CD14-positive monocyte (primary cell): ENCODE results near the gene CAV2. TPM values are rescaled to one million over a fixed set of nuclear protein-coding genes. Genes with fewer than 3 reads are reported as not detected.

Experiments used
- DNase-seq, 3 donors: peaks; one replicate each; pipeline ENCODE4 v3.0.0-alpha.2; 2011 to 2022
- H2AFZ ChIP-seq: 2 replicates; pipeline ENCODE4 v1.6.0; 2012; ENCODE audit warnings: mild to moderate bottlenecking, low read depth, low read length, inconsistent platforms; ENCODE audit not compliant: insufficient read depth, poor library complexity, severe bottlenecking
- H3K27ac ChIP-seq, 2 donors: 1 replicate in 1 of 2; 2 replicates in 1 of 2; pipeline ENCODE4 v1.5.1; 2012 to 2013; ENCODE audit warnings: low read length in 2 of 2, control low read depth in 1 of 2, inconsistent platforms in 1 of 2, low read depth in 1 of 2, mild to moderate bottlenecking in 1 of 2
- H3K27me3 ChIP-seq, 2 donors: one replicate each; pipeline versions ENCODE4 v1.6.0 to v1.6.1; 2011 to 2013; ENCODE audit warnings: low read length in 2 of 2; ENCODE audit not compliant: control insufficient read depth in 2 of 2, insufficient read depth in 2 of 2
- H3K36me3 ChIP-seq, 2 donors: replicated peaks in 1 of 2; 1 replicate in 1 of 2; 2 replicates in 1 of 2; pipeline versions ENCODE4 v1.5.1 to v1.6.1; 2012 to 2013; ENCODE audit warnings: low read length in 2 of 2, control low read depth in 1 of 2, inconsistent platforms in 1 of 2, mild to moderate bottlenecking in 1 of 2; ENCODE audit not compliant: insufficient read depth in 2 of 2, control insufficient read depth in 1 of 2
- H3K4me1 ChIP-seq, 2 donors: 1 replicate in 1 of 2; 2 replicates in 1 of 2; pipeline versions ENCODE4 v1.5.1 to v1.6.1; 2012 to 2013; ENCODE audit warnings: low read length in 2 of 2, control low read depth in 1 of 2, inconsistent platforms in 1 of 2, mild to moderate bottlenecking in 1 of 2, moderate library complexity in 1 of 2; ENCODE audit not compliant: insufficient read depth in 2 of 2, control insufficient read depth in 1 of 2
- H3K4me2 ChIP-seq: replicated peaks from 2 replicates; pipeline ENCODE3; 2012; ENCODE audit warnings: low read length, moderate library complexity, mild to moderate bottlenecking; ENCODE audit not compliant: poor library complexity, severe bottlenecking; ENCODE audit errors: extremely low read depth
- H3K4me3 ChIP-seq, 3 experiments: fragments of 200-600 bp in 1 of 3; sonication (generic) in 1 of 3; replicated peaks in 1 of 3; 1 replicate in 2 of 3; 2 replicates in 1 of 3; pipeline ENCODE4 v1.5.1; 2011 to 2013; ENCODE audit warnings: low read length in 3 of 3, mild to moderate bottlenecking in 3 of 3, control low read depth in 2 of 3, low read depth in 2 of 3, inconsistent platforms in 1 of 3, moderate library complexity in 1 of 3
- H3K79me2 ChIP-seq: 2 replicates; pipeline ENCODE4 v1.6.0; 2012; ENCODE audit warnings: mild to moderate bottlenecking, control low read depth, inconsistent platforms, low read length, moderate library complexity; ENCODE audit not compliant: insufficient read depth
- H3K9ac ChIP-seq: 2 replicates; pipeline ENCODE4 v1.6.0; 2017; ENCODE audit warnings: low read length, mild to moderate bottlenecking; ENCODE audit not compliant: insufficient read depth, poor library complexity, severe bottlenecking
- H3K9me3 ChIP-seq, 2 donors: replicated peaks in 1 of 2; 1 replicate in 1 of 2; 2 replicates in 1 of 2; pipeline versions ENCODE4 v1.5.1 to v1.6.1; 2012 to 2013; ENCODE audit warnings: low read length in 2 of 2, control low read depth in 1 of 2; ENCODE audit not compliant: control insufficient read depth in 1 of 2, insufficient read depth in 1 of 2
- H4K20me1 ChIP-seq: 2 replicates; pipeline ENCODE4 v1.6.0; 2012; ENCODE audit warnings: mild to moderate bottlenecking, low read length, control low read depth, moderate library complexity; ENCODE audit not compliant: insufficient read depth
- H3K27ac Mint-ChIP-seq, 7 donors: one replicate each; pipeline ENCODE4 v1.8.0; 2020; ENCODE audit warnings: mild to moderate bottlenecking in 7 of 7, mixed read lengths in 7 of 7, moderate library complexity in 6 of 7, inconsistent platforms in 2 of 7
- H3K27me3 Mint-ChIP-seq, 3 donors: one replicate each; pipeline ENCODE4 v1.8.0; 2021 to 2022; ENCODE audit warnings: low read depth in 3 of 3, mild to moderate bottlenecking in 3 of 3, mixed read lengths in 3 of 3, moderate library complexity in 3 of 3, inconsistent platforms in 1 of 3
- H3K36me3 Mint-ChIP-seq, 2 donors: one replicate each; pipeline ENCODE4 v1.8.0; 2020; ENCODE audit warnings: mixed read lengths in 2 of 2, inconsistent platforms in 1 of 2, mild to moderate bottlenecking in 1 of 2
- H3K4me1 Mint-ChIP-seq: one replicate; pipeline ENCODE4 v1.8.0; 2020; ENCODE audit warnings: mild to moderate bottlenecking, mixed read lengths
- H3K4me3 Mint-ChIP-seq, 2 donors: one replicate each; pipeline ENCODE4 v1.8.0; 2020; ENCODE audit warnings: mild to moderate bottlenecking in 2 of 2, mixed read lengths in 2 of 2, moderate library complexity in 1 of 2
- H3K9me3 Mint-ChIP-seq, 7 donors: one replicate each; pipeline ENCODE4 v1.8.0; 2020 to 2022; ENCODE audit warnings: mixed read lengths in 7 of 7, mild to moderate bottlenecking in 6 of 7, moderate library complexity in 6 of 7, inconsistent platforms in 2 of 7
- CTCF ChIP-seq: fragments of 200-600 bp; IDR thresholded peaks from one replicate; pipeline ENCODE4 v1.8.0; 2022; ENCODE audit warnings: antibody characterized with exemption, mild to moderate bottlenecking
- WGBS: methylation state at CpG from one replicate; pipeline ENCODE4 v1.1.5; 2013; ENCODE audit warnings: missing lambda C conversion rate; ENCODE audit not compliant: insufficient coverage; 5-methylcytosine and 5-hydroxymethylcytosine counted together
- intact Hi-C, 2 donors: fragments of 100-400 bp; cut with micrococcal nuclease; formaldehyde crosslinking; loops; one replicate each; pipeline versions ENCODE4 v1.15.0 to v1.15.1; 2023
- polyA plus RNA-seq, 3 donors: library from polyadenylated mRNA; depleted of rRNA in 1 of 3; unstranded in 2 of 3; stranded (reverse) in 1 of 3; fragments of 300-500 nt in 2 of 3; fragments of >200 nt in 1 of 3; fragmentation: Illumina TruSeq in 2 of 3; gene quantifications; 1 replicate in 2 of 3; 2 replicates in 1 of 3; pipeline ENCODE4 v1.2.3, GENCODE V29; 2012 to 2021

CAV2 gene
- polyA plus RNA-seq, 3 donors = 0.19 TPM; not detected in 2

- intact Hi-C loops = no loop called here
- Histone ChIP-seq H2AFZ (no peak overlapping the region), H3K9ac (no peak overlapping the region), H3K27ac (no peak overlapping the region), H3K36me3 (no peaks in the 10 kb centered on the region), H3K4me1 (no peaks in the 10 kb centered on the region), H3K4me3 (no peak overlapping the region), H3K27me3 (no peaks in the 10 kb centered on the region), H4K20me1 (no peaks in the 10 kb centered on the region), H3K9me3 (no peaks in the 10 kb centered on the region), H3K4me2 (no peak overlapping the region), H3K79me2 (no peaks in the 10 kb centered on the region)
- H3K27me3 Mint-ChIP-seq = peaks cover 0 to 5% (median 3%) of the 10 kb centered on the region in 3 donors
- WGBS = 92% methylated on average over 2 of the region's 6 CpGs
- no peak for DNase-seq
- H3K27ac Mint-ChIP-seq = no peak overlapping the region
- no peak for TF ChIP-seq CTCF
- no peaks in the 10 kb centered on the region for H3K36me3 Mint-ChIP-seq
- peaks cover 2% of the 10 kb centered on the region for H3K4me1 Mint-ChIP-seq
- H3K4me3 Mint-ChIP-seq = no peak overlapping the region
- no peaks in the 10 kb centered on the region for H3K9me3 Mint-ChIP-seq
Measured at GRCh38 chr7:116545411-116545993, 46.0 kb downstream of the CAV2 start.

GRCh38 chr7:116546054-116546453 lies 46.5 kb downstream of the CAV2 start:
- peaks cover 0 to 5% (median 3%) of the 10 kb centered on the region in 3 donors for H3K27me3 Mint-ChIP-seq
- no peaks in the 10 kb centered on the region for H3K9me3 Mint-ChIP-seq
- Histone ChIP-seq H3K27ac (no peak overlapping the region), H3K9ac (no peak overlapping the region), H2AFZ (no peak overlapping the region), H3K27me3 (no peaks in the 10 kb centered on the region), H3K36me3 (no peaks in the 10 kb centered on the region), H3K79me2 (no peaks in the 10 kb centered on the region), H3K4me2 (no peak overlapping the region), H3K4me3 (no peak overlapping the region), H3K4me1 (no peaks in the 10 kb centered on the region), H4K20me1 (no peaks in the 10 kb centered on the region), H3K9me3 (no peaks in the 10 kb centered on the region)
- peaks cover 2% of the 10 kb centered on the region for H3K4me1 Mint-ChIP-seq
- H3K4me3 Mint-ChIP-seq = no peak overlapping the region
- 98% methylated on average over 10 of the region's 11 CpGs for WGBS
- DNase-seq = no peak
- H3K36me3 Mint-ChIP-seq = no peaks in the 10 kb centered on the region
- no peak for TF ChIP-seq CTCF
- intact Hi-C loops = no loop called here
- peak overlapping the region in 1 of 7 donors; percentile 14 for H3K27ac Mint-ChIP-seq
